Activated CD4-positive, alpha-beta memory T cell treated with anti-CD3 and anti-CD28 coated beads for 36 hours (primary cell): ENCODE measurements around the gene STAT2. TPM values are rescaled to one million over a fixed set of nuclear protein-coding genes. Genes with fewer than 3 reads are reported as not detected.

Experiments
- CTCF ChIA-PET: fragments of 350-600 bp; sonication (Branson Sonifier 250); formaldehyde crosslinking; loops from one replicate; lab custom pipeline; 2021; ENCODE audit warnings: antibody characterized with exemption, inconsistent platforms; lab: Charles Lee
- POLR2A ChIA-PET: fragments of 350-600 bp; sonication (Branson Sonifier 250); formaldehyde crosslinking; loops from one replicate; lab custom pipeline; 2021; ENCODE audit warnings: antibody characterized with exemption; lab: Charles Lee
- DNase-seq: peaks from one replicate; pipeline ENCODE4 v3.0.0-alpha.2; 2020
- H3K27ac Mint-ChIP-seq: one replicate; pipeline ENCODE4 v1.8.0; 2021; ENCODE audit warnings: mixed read lengths
- H3K27me3 Mint-ChIP-seq: one replicate; pipeline ENCODE4 v1.8.0; 2021; ENCODE audit warnings: mixed read lengths
- H3K36me3 Mint-ChIP-seq: one replicate; pipeline ENCODE4 v1.8.0; 2021; ENCODE audit warnings: mixed read lengths
- H3K4me1 Mint-ChIP-seq: one replicate; pipeline ENCODE4 v1.8.0; 2021; ENCODE audit warnings: low read depth, mixed read lengths
- H3K4me3 Mint-ChIP-seq: one replicate; pipeline ENCODE4 v1.8.0; 2021; ENCODE audit warnings: mild to moderate bottlenecking, mixed read lengths
- H3K9me3 Mint-ChIP-seq: one replicate; pipeline ENCODE4 v1.8.0; 2021; ENCODE audit warnings: mixed read lengths
- intact Hi-C: fragments of 100-400 bp; cut with micrococcal nuclease; formaldehyde crosslinking; loops from one replicate; pipeline ENCODE4 v1.15.1; 2023
- total RNA-seq, 2 experiments: library from RNA; stranded (reverse); gene quantifications; one replicate each; pipeline ENCODE4 v1.2.3, GENCODE V29; 2021

STAT2 gene
- total RNA-seq, 2 experiments from 2014 or later = 125 to 139 TPM

DNA sequence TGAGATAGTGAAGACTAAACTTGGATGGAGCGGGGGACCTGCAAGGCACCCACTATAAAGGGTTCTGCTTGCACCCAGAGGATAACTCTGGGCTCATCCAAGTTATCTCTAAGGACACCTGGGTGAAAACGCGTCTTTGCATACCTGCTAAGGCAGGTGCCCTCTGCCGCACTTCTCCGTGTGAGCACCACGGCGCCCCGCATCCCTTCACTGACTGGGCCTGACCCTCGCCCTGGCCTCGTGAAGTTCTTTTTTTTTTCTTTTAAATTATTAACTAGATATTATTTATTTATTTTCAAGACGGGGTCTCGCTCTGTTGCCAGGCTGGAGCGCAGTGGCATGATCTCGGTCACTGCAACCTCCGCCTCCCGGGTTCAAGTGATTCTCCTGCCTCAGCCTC, 22.7 kb upstream of the STAT2 start:
- H3K9me3 Mint-ChIP-seq = no peaks in the 10 kb centered on the region
- intact Hi-C loops = no loop called here
- ChIA-PET POLR2A (interaction anchor here (1.1 to 1.2 kb wide), 2 partner anchors 140 to 263 kb away, joined by 3 read pairs; partner anchors contain the start of gene ATP5F1B), CTCF (no interaction called here)
- H3K27ac Mint-ChIP-seq = no peak overlapping the region
- H3K27me3 Mint-ChIP-seq = no peaks in the 10 kb centered on the region
- peaks cover under 1% of the 10 kb centered on the region for H3K4me1 Mint-ChIP-seq
- no peaks in the 10 kb centered on the region for H3K36me3 Mint-ChIP-seq
- H3K4me3 Mint-ChIP-seq = no peak overlapping the region
- DNase-seq = no peak

- DNase-seq = no peak
- peaks cover 1% of the 10 kb centered on the region for H3K27me3 Mint-ChIP-seq
These were observed 18.0 kb upstream of the STAT2 start for GRCh38 chr12:56377989-56378316.

DNA sequence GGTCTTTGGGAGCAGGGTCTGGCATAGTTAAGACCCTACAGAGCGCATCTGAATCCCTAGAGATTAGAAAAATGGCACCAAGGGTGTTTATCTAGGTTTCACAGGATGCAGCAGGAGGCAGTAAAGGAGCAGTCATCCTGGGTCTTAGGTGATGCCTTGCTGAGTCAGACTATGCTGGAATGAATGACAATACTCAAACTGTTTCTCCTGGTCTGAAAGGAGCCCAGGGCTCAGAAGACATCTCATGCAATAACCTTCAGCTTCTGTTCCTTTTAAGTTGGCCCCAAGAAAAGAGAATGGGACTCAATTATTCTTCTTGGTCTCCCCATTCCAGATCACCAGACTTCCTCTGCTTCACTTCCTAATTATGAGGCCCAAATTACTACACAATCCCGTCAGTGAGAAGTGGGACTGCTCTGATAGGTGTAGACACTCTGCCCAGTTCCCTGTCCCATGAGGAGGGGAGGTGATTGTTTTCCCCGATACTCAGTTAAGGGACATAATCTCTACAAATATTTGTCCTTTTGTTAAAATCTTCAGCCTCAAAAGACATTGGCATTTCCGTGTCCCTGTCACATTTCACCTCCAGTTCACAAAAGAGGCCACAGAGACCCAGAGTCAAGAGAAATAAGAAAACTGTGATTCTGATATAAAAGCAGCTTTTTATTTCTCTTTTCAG, 17.5 kb upstream of the STAT2 start:
- ChIA-PET CTCF (interaction anchor here (2.6 kb wide), 1 partner anchor 87 kb away, joined by 12 read pairs; no protein-coding TSS in a partner anchor), POLR2A (no interaction called here)
- H3K9me3 Mint-ChIP-seq = no peaks in the 10 kb centered on the region
- H3K36me3 Mint-ChIP-seq = no peaks in the 10 kb centered on the region
- H3K4me3 Mint-ChIP-seq = no peak overlapping the region
- H3K27me3 Mint-ChIP-seq = peaks cover 1% of the 10 kb centered on the region
- intact Hi-C loops = loop anchor here (1.0 kb wide), 1 partner anchor 87 kb away; no protein-coding TSS in a partner anchor
- H3K27ac Mint-ChIP-seq = no peak overlapping the region
- peak; percentile 29 for DNase-seq
- H3K4me1 Mint-ChIP-seq = peaks cover 3% of the 10 kb centered on the region

More at GRCh38 chr12:56377989-56378316, 18.0 kb upstream of the STAT2 start:
- ChIA-PET CTCF (interaction anchor here (2.6 kb wide), 1 partner anchor 86 kb away, joined by 12 read pairs; no protein-coding TSS in a partner anchor), POLR2A (interaction anchor here (0.7 kb wide), 1 partner anchor 537 kb away, joined by 3 read pairs; no protein-coding TSS in a partner anchor)
- Mint-ChIP-seq H3K4me1 (peaks cover 3% of the 10 kb centered on the region), H3K4me3 (no peak overlapping the region), H3K9me3 (no peaks in the 10 kb centered on the region), H3K36me3 (no peaks in the 10 kb centered on the region), H3K27ac (no peak overlapping the region)
- intact Hi-C loops = loop anchor here (1.0 kb wide), 1 partner anchor 86 kb away; no protein-coding TSS in a partner anchor

- H3K27ac Mint-ChIP-seq = no peak overlapping the region
- no peaks in the 10 kb centered on the region for H3K36me3 Mint-ChIP-seq
- peaks cover 3% of the 10 kb centered on the region for H3K4me1 Mint-ChIP-seq
- no peak overlapping the region for H3K4me3 Mint-ChIP-seq
- no peak for DNase-seq
- ChIA-PET POLR2A (no interaction called here), CTCF (interaction anchor here (1.2 to 2.6 kb wide), 2 partner anchors 18 to 88 kb away, joined by 3 to 12 read pairs; no protein-coding TSS in a partner anchor)
- no peaks in the 10 kb centered on the region for H3K9me3 Mint-ChIP-seq
- intact Hi-C loops = no loop called here
- peaks cover 1% of the 10 kb centered on the region for H3K27me3 Mint-ChIP-seq
These were observed 15.9 kb upstream of the STAT2 start for GRCh38 chr12:56375598-56376434.

DNA sequence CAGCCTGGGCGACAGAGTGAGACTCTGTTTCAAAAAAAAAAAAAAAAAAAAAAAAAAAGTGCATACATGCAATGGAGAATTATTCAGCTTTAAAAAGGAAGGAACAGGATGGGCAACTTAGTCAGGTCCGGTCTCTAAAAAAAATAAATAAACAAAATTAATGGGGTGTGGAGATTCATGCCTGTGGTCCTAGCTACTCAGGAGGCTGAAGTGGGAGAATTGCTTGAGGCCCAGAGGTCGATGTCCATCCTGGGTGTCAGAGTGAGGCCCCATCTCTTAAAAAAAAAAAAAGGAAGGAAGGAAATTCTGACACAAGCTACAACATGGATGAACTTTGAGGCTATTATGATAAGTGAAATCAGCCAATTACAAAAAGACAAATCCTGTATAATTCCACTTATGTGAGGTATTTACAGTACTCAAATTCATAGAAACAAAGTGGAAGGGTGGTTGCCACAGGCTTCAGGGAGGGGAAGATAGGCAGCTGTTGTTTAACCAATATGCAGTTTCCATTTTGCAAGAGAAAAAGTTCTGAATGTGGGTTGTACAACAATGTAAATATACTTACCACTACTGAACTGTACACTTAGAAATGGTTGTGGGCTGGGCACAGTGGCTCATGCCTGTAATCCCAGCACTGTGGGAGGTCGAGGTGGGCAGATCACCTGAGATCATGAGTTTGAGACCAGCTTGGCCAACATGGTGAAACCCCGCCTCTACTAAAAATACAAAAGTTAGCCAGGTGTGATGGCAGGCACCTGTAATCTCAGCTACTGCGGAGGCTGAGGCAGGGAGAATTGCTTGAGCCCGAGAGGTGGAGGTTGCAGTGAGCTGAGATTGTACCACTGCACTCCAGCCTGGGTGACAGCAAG, 15.1 kb upstream of the STAT2 start:
- Mint-ChIP-seq H3K4me1 (peaks cover 3% of the 10 kb centered on the region), H3K9me3 (no peaks in the 10 kb centered on the region), H3K36me3 (no peaks in the 10 kb centered on the region), H3K4me3 (no peak overlapping the region), H3K27me3 (peaks cover 1% of the 10 kb centered on the region), H3K27ac (no peak overlapping the region)
- CTCF ChIA-PET = interaction anchor here (0.6 to 1.2 kb wide), 4 partner anchors 12 to 109 kb away, joined by 3 to 5 read pairs (median 3); no protein-coding TSS in a partner anchor
- DNase-seq = no peak
- POLR2A ChIA-PET = no interaction called here
- intact Hi-C loops = no loop called here

DNA sequence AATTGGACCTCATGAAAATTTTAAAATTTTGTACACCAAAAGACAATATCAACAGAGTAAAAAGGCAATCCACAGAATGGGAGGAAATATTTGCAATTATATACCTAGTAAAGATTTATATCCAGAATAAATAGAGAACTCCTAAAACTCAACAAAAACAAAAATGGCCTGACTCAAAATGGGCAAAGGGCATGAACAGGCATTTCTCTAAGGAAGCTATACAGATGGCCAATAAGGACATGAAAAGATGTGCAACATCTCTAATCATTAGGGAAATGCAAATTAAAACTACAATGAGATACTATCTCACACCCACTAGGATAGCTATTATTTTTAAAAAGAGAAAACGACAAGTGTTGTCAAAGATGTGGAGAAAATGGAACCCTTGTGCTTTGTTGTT, 13.6 kb upstream of the STAT2 start:
- DNase-seq = no peak
- no peaks in the 10 kb centered on the region for H3K36me3 Mint-ChIP-seq
- no peak overlapping the region for H3K27ac Mint-ChIP-seq
- no peaks in the 10 kb centered on the region for H3K9me3 Mint-ChIP-seq
- intact Hi-C loops = no loop called here
- peaks cover 3% of the 10 kb centered on the region for H3K4me1 Mint-ChIP-seq
- peaks cover 1% of the 10 kb centered on the region for H3K27me3 Mint-ChIP-seq
- POLR2A ChIA-PET = no interaction called here
- CTCF ChIA-PET = interaction anchor here (1.2 kb wide), 1 partner anchor 11 kb away, joined by 3 read pairs; the partner anchor contains the start of gene APOF
- H3K4me3 Mint-ChIP-seq = no peak overlapping the region

GRCh38 chr12:56366948-56367347, 7.0 kb upstream of the STAT2 start:
- intact Hi-C loops = no loop called here
- ChIA-PET POLR2A (no interaction called here), CTCF (no interaction called here)
- Mint-ChIP-seq H3K36me3 (no peaks in the 10 kb centered on the region), H3K4me3 (no peak overlapping the region), H3K27ac (no peak overlapping the region), H3K9me3 (no peaks in the 10 kb centered on the region), H3K4me1 (no peaks in the 10 kb centered on the region), H3K27me3 (no peaks in the 10 kb centered on the region)
- DNase-seq = no peak

DNA sequence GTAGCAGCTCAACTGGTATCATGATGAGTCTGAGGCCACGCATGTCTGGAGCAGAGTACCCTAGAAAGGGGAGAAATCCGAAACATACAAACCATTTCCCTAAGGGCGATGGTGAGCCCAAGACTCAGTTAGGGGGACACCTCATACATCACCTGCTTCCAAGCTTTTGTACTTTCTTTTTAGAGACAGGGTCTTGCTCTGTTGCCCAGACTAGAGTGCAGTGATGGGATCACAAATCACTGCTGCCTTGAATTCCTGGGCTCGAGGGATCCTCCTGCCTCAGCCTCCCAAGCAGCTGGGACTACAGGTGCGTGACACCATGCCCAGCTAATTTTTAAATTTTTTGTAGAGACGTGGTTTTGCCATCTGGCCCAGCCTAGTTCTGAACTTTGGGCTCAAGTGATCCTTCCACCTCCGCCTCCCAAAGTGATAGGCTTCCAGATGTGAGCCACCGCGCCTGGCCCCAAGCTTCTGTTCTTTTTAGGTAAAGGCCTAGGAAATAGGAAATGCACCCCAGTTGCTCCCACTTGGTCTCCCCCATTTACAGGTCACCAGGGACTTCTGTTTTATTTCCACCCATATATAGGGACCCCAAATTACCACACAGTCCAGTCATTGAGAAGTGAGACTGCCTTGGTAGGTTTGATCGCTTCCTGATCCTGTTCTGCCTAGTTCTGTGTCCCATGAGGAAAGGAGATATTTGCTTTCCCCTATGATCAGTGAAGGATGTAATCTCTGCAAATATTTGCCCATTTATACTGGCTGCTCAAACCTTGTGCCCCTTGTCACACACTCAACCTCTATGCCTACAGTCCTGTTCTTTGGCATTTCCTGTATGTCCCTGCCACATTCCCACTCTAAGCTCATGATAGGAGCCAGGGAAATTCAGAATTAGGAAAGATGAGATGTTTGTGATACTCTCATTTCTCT, 2.5 kb upstream of the STAT2 start, which contains the start of gene APOF:
APOF (minus strand) TSS at position 728 of the 930 bp plus-strand sequence; CDS start at position 616, 112 bp downstream.
- no peak for DNase-seq

GRCh38 chr12:56361487-56362129, 1.7 kb upstream of the STAT2 start:
- ChIA-PET POLR2A (interaction anchor here (0.5 to 5.3 kb wide), 5 partner anchors 10 to 258 kb away, joined by 3 to 58 read pairs (median 5); partner anchors contain the start of genes CNPY2, IL23A, PA2G4 and TIMELESS), CTCF (interaction anchor here (0.7 to 1.4 kb wide), 4 partner anchors 12 to 172 kb away, joined by 3 read pairs; no protein-coding TSS in a partner anchor)
- H3K27ac Mint-ChIP-seq = peak overlapping the region; percentile 30
- peaks cover 4% of the 10 kb centered on the region for H3K36me3 Mint-ChIP-seq
- DNase-seq = no peak
- no peaks in the 10 kb centered on the region for H3K9me3 Mint-ChIP-seq
- intact Hi-C loops = loop anchor here (2.0 to 5.0 kb wide), 3 partner anchors 61 to 276 kb away; partner anchors contain the start of genes ANKRD52 and CS
- peak overlapping the region; percentile 89 for H3K4me3 Mint-ChIP-seq
- no peaks in the 10 kb centered on the region for H3K27me3 Mint-ChIP-seq
- H3K4me1 Mint-ChIP-seq = peaks cover 16% of the 10 kb centered on the region

More for the DNA sequence above, 2.5 kb upstream of the STAT2 start, which contains the start of gene APOF:
- H3K27ac Mint-ChIP-seq = no peak within 1 kb of the TSS
- no peaks in the 10 kb centered on the region for H3K9me3 Mint-ChIP-seq
- H3K4me1 Mint-ChIP-seq = peaks cover 16% of the 10 kb centered on the region
- intact Hi-C loops = loop anchor here (5.0 kb wide), 1 partner anchor 275 kb away; no protein-coding TSS in a partner anchor
- ChIA-PET CTCF (interaction anchor here (0.7 to 1.3 kb wide), 2 partner anchors 11 to 48 kb away, joined by 3 read pairs; no protein-coding TSS in a partner anchor), POLR2A (interaction anchor here (1.2 to 5.3 kb wide), 2 partner anchors 24 to 258 kb away, joined by 3 to 58 read pairs; partner anchors contain the start of genes IL23A and PA2G4)
- H3K36me3 Mint-ChIP-seq = peaks cover 4% of the 10 kb centered on the region
- peak within 1 kb of the TSS; percentile 89 for H3K4me3 Mint-ChIP-seq
- no peaks in the 10 kb centered on the region for H3K27me3 Mint-ChIP-seq
